WTC11 (cell line): ENCODE results near the gene FABP7.

Experiments
- CREM ChIP-seq: sonication (generic); formaldehyde crosslinking; IDR thresholded peaks from 2 replicates; pipeline ENCODE4 v1.8.1; 2022; ENCODE audit warnings: mild to moderate bottlenecking, missing genetic modification reagents, moderate library complexity
- TCF7 ChIP-seq: sonication (generic); formaldehyde crosslinking; IDR thresholded peaks from 2 replicates; pipeline ENCODE4 v1.8.0; 2022; ENCODE audit warnings: mild to moderate bottlenecking, low read depth, missing genetic modification reagents, moderate library complexity
- TP53 ChIP-seq: sonication (generic); formaldehyde crosslinking; IDR thresholded peaks from 2 replicates; pipeline ENCODE4 v1.8.1; 2023; ENCODE audit warnings: mild to moderate bottlenecking, missing genetic modification reagents
- TF ChIP-seq, protein P1 (sequence below): sonication (generic); formaldehyde crosslinking; IDR thresholded peaks from 2 replicates; pipeline ENCODE4 v1.8.1; 2023; ENCODE audit warnings: mild to moderate bottlenecking, missing genetic modification reagents, borderline replicate concordance
- TF ChIP-seq, protein P2 (sequence below): fragments of 200-600 bp; IDR thresholded peaks from 2 replicates; pipeline ENCODE4 v1.8.0; 2022; ENCODE audit warnings: antibody characterized with exemption
- TF ChIP-seq, protein P3 (sequence below): sonication (generic); formaldehyde crosslinking; IDR thresholded peaks from 2 replicates; pipeline ENCODE4 v1.8.1; 2023; ENCODE audit warnings: mild to moderate bottlenecking, missing genetic modification reagents

DNA sequence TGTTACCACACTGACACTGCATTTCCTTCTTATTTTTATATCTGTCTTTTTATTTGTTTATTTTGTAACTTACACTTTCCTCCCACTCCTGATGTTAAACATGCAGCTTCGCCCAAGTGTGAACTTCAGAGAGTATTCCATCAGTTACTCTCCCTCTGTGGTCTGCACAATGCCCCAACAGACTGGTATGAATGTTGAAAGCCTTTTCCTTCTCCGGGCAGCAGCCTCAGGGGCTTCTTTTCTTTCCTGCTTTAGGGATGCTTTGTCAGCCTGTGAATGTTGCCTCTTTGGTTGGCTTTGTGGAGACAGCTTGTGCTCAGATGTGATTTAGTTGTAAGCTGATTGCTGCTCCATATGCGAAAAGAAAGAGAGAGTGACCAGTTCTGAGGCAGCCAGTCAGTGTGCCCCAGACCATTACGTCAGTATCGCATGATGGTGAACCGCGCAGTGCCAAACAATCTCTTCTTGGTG is 53.5 kb downstream of the FABP7 start:
- TF ChIP-seq, protein P1, sequence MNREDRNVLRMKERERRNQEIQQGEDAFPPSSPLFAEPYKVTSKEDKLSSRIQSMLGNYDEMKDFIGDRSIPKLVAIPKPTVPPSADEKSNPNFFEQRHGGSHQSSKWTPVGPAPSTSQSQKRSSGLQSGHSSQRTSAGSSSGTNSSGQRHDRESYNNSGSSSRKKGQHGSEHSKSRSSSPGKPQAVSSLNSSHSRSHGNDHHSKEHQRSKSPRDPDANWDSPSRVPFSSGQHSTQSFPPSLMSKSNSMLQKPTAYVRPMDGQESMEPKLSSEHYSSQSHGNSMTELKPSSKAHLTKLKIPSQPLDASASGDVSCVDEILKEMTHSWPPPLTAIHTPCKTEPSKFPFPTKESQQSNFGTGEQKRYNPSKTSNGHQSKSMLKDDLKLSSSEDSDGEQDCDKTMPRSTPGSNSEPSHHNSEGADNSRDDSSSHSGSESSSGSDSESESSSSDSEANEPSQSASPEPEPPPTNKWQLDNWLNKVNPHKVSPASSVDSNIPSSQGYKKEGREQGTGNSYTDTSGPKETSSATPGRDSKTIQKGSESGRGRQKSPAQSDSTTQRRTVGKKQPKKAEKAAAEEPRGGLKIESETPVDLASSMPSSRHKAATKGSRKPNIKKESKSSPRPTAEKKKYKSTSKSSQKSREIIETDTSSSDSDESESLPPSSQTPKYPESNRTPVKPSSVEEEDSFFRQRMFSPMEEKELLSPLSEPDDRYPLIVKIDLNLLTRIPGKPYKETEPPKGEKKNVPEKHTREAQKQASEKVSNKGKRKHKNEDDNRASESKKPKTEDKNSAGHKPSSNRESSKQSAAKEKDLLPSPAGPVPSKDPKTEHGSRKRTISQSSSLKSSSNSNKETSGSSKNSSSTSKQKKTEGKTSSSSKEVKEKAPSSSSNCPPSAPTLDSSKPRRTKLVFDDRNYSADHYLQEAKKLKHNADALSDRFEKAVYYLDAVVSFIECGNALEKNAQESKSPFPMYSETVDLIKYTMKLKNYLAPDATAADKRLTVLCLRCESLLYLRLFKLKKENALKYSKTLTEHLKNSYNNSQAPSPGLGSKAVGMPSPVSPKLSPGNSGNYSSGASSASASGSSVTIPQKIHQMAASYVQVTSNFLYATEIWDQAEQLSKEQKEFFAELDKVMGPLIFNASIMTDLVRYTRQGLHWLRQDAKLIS (CRISPR knock-in tag) = no peak
- no peak for TF ChIP-seq TP53
- TF ChIP-seq, protein P2, sequence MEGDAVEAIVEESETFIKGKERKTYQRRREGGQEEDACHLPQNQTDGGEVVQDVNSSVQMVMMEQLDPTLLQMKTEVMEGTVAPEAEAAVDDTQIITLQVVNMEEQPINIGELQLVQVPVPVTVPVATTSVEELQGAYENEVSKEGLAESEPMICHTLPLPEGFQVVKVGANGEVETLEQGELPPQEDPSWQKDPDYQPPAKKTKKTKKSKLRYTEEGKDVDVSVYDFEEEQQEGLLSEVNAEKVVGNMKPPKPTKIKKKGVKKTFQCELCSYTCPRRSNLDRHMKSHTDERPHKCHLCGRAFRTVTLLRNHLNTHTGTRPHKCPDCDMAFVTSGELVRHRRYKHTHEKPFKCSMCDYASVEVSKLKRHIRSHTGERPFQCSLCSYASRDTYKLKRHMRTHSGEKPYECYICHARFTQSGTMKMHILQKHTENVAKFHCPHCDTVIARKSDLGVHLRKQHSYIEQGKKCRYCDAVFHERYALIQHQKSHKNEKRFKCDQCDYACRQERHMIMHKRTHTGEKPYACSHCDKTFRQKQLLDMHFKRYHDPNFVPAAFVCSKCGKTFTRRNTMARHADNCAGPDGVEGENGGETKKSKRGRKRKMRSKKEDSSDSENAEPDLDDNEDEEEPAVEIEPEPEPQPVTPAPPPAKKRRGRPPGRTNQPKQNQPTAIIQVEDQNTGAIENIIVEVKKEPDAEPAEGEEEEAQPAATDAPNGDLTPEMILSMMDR = no peak
- no peak for TF ChIP-seq CREM (CRISPR knock-in tag)
- TF ChIP-seq, protein P3, sequence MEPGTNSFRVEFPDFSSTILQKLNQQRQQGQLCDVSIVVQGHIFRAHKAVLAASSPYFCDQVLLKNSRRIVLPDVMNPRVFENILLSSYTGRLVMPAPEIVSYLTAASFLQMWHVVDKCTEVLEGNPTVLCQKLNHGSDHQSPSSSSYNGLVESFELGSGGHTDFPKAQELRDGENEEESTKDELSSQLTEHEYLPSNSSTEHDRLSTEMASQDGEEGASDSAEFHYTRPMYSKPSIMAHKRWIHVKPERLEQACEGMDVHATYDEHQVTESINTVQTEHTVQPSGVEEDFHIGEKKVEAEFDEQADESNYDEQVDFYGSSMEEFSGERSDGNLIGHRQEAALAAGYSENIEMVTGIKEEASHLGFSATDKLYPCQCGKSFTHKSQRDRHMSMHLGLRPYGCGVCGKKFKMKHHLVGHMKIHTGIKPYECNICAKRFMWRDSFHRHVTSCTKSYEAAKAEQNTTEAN = no peak
- TF ChIP-seq TCF7 (CRISPR knock-in tag) = no peak
